GM20000 (cell line): ENCODE results near the gene FRMD4A.
"Not testable (repeated sequence)": the region's sequence is repeated elsewhere in the genome, so short reads cannot be mapped to it uniquely, and the experiment has no call there.

Experiments used
- DNase-seq: peaks from one replicate; pipeline ENCODE4 v3.0.0; 2012; ENCODE audit warnings: low spot score
- TF ChIP-seq, protein P1 (sequence below): IDR thresholded peaks from 2 replicates; pipeline ENCODE4 v1.5.1; 2012; ENCODE audit warnings: mild to moderate bottlenecking, control low read depth; ENCODE audit errors: extremely low read depth, missing control alignments

Gene FRMD4A

DNA sequence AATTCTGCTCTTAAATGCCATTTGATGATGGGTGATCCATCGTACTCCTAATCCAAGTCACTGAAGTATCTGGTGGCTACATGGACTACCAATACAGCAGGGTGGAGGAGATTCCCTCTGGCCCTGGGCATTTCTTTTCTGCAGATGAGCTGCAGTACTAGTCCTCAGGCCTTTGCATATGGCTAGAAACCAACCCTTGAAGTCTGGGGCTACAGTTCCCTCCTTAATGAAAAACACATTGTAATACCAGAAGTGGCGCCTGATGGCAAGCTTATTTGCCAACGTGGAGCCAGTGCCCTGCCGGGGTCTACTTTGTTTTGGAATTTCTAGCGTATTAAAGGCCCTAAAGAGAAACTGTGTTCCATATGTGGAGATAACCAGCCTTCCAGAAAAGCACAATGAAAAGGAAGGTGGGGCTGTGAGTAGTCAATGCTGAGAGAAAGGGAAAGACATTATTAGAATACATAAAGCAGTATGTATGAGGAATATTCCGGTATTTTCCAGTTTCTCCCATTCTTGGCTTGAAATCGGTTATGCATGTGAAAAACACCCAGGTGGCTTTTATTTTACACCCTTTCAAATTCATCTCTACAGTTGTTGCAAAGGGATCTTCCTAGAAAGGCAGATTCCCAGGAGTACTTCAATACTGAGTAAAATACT, 375.2 kb downstream of the FRMD4A start:
- TF ChIP-seq, protein P1, sequence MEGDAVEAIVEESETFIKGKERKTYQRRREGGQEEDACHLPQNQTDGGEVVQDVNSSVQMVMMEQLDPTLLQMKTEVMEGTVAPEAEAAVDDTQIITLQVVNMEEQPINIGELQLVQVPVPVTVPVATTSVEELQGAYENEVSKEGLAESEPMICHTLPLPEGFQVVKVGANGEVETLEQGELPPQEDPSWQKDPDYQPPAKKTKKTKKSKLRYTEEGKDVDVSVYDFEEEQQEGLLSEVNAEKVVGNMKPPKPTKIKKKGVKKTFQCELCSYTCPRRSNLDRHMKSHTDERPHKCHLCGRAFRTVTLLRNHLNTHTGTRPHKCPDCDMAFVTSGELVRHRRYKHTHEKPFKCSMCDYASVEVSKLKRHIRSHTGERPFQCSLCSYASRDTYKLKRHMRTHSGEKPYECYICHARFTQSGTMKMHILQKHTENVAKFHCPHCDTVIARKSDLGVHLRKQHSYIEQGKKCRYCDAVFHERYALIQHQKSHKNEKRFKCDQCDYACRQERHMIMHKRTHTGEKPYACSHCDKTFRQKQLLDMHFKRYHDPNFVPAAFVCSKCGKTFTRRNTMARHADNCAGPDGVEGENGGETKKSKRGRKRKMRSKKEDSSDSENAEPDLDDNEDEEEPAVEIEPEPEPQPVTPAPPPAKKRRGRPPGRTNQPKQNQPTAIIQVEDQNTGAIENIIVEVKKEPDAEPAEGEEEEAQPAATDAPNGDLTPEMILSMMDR = no peak
- no peak for DNase-seq

DNA sequence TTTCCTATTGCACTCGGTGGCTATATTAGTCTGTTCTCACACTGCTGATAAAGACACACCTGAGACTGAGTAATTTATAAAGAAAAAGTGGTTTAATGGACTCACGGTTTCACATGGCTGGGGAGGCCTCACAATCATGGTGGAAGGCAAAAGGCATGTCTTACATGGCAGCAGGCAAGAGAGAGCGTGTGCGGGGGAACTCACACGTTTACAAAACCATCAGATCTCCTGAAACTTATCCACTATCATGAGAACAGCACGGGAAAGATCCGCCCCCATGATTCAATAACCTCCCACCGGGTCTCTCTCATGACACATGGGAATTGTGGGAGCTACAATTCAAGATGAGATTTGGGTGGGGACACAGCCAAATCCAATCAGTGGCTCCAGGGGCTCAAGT, 376.5 kb downstream of the FRMD4A start:
- DNase-seq = not testable (repeated sequence)

DNA sequence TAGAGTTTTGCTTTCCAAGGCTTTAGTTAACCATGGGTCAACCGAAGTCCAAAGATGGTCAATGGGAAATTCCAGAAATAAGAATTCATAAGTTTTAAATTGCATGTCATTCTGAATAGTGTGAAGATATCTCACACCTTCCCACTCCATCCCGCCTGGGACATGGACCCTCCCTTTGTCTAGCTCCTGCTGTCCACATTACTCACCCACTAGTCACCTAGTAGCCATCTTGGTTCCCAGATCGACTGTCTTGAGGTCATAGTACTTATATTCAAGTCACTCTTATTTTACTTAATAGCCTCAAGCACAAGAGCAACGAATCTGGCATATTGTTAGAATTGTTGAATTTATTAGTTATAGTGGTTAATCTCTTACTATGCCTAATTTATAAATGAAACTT, 377.4 kb downstream of the FRMD4A start:
- DNase-seq = no peak
- TF ChIP-seq, protein P1 = no peak

DNA sequence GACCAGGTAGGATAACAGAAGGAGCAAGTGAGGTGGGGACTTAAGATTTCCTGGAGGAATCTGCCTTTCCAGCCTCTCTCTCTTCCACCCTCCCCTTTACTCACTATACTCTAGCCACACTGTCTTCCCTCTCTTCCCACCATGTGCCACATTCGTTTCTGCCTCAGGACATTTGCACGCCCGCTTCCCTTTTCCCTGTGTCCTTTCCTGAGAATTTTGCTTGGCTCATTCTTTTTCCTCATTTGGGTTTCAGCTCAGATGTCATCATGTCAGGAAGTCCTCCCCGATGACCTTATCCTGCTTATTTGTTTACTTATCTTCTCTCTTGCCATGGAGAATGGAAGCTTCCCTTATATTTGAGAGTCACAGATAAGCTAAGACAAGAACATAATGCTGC, 380.2 kb downstream of the FRMD4A start:
- TF ChIP-seq, protein P1 = no peak

DNA sequence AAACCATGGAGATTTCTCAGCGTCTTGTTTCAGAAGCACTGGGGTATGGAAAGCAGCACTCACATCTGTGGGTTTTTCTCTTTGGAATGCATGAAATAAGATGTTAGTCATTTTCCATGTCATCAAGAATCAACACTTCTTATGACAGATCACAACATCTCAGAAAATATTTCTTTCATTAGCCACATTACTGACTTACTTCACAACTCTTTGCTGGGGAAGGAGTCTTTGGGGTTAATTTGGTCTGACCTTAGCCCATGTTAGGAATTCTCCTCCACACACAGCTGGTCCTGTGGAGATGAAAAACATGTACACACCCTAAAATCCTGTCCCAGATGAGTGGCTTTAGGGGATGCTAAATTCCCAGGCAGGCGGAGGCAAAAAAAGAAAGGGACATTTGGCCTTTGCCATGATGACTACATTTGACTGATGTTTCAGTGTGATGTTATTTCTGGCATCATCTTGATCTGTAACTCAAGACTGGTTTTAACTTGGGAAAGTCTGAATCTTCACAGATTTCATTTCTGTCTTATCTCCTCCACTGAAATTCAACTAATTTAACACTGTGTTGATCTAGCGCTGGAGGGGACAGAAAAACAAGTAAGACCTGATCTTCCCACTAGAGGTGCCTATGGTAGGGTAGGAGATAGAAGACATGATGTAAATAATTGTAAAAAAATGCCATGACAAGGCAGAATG, 380.7 kb downstream of the FRMD4A start:
- TF ChIP-seq, protein P1 = no peak
- no peak for DNase-seq

More for the DNA sequence above, 380.2 kb downstream of the FRMD4A start:
- no peak for DNase-seq

DNA sequence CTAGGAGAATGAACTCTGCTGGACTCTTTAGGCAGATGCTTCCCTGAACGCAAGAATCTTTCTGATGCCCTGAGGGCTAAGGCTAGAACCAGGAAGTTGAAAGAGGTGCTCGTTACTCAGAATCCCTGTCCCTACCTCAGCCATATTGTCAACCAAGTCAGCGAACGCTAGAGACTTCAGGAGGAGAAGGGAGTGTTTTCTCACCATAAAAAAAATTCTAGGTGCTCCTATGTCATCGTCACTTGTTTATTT, 384.6 kb downstream of the FRMD4A start:
- DNase-seq = no peak

DNA sequence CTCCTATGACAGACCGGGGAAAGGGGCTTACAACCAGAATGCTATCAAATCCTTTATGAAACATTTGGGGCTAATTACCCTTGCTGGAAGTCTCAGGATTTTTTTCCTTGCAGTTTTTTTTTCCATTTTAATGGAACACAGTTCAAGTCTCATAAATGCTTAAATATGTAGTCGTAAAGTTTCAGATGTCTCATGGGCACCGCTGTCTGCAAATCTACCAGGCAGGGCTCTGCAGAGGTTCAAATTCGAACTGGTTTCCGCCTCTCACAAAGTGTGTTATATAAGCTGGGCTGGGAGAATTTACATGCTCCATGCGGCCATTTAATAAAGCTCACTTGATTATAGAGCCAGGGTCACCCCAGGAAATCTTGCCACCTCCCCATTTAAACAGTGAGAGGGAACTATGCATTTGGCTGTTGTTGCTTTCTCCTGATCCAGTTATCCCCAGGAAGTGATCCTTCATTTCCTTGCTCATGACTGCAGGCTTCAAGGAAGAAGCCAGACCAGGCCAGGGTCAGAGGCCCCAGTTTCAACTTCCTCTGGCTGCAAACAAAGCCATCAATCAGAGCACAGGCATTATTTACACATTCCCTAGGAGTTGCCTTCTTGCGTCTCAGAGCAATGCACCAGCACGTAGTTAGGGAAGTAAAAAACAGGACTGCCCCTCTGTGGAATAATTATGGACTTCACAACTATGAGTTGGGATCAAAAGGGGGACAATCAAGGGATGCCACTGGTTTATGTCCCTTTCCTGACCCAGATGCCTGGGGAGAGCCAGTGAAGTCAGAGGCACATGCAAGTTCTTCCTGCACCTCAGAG, 385.1 kb downstream of the FRMD4A start:
- no peak for DNase-seq
- TF ChIP-seq, protein P1 = no peak

More for the DNA sequence above, 384.6 kb downstream of the FRMD4A start:
- TF ChIP-seq, protein P1 = no peak
